K562 (cell line): ENCODE results near the gene TGFB2. TPM values are rescaled to one million over a fixed set of nuclear protein-coding genes. Genes with fewer than 3 reads are reported as not detected.

ENCODE experiments used
- ATAC-seq: fragments of 200-7000 bp; cut with Tn5 transposase; 3 replicates; pipeline ENCODE4 v1.9.1; 2020; ENCODE audit warnings: moderate library complexity
- BruUV-seq: library from RNA; stranded (reverse); fragments of 400-500 nt; replicated peaks from 2 replicates; lab custom pipeline; 2021; lab: Mats Ljungman, UMichigan
- CTCF ChIA-PET: fragments of 300-600 bp; formaldehyde crosslinking; extraction: SDS; loops from one replicate; lab custom pipeline; 2021; ENCODE audit warnings: low intra/inter-chr PET ratio; lab: Yijun Ruan, JAX
- POLR2A ChIA-PET: fragments of 300-600, 350-650 bp; sonication (Branson Sonifier 250); formaldehyde crosslinking; extraction: SDS; loops from one replicate; lab custom pipeline; 2021; ENCODE audit warnings: antibody characterized with exemption, inconsistent platforms; lab: Yijun Ruan, JAX
- DNase-seq, 4 experiments: peaks; one replicate each; pipeline versions ENCODE4 v3.0.0 to v3.0.0-alpha.2; 2011 to 2018; ENCODE audit warnings: low spot score in 3 of 4, mixed read lengths in 3 of 4; ENCODE audit errors: extremely low read depth in 1 of 4
- FAIRE-seq: peaks from 2 replicates; lab custom pipeline; 2011; peaks lifted over from hg19 to GRCh38; lab: Jason Lieb, UNC
- H2AFZ ChIP-seq: 2 replicates; pipeline ENCODE4 v1.6.0; 2011; ENCODE audit warnings: low read depth, low read length, control low read depth, inconsistent platforms
- H3K27ac ChIP-seq: fragments of 200-600 bp; 3 replicates; pipeline ENCODE4 v1.8.0; 2011; ENCODE audit warnings: low read depth, mild to moderate bottlenecking, control low read depth, inconsistent platforms, low read length, moderate library complexity, mixed read lengths; ENCODE audit errors: extremely low read depth
- H3K27me3 ChIP-seq, 2 experiments: fragments of 300-600 bp in 1 of 2; 2 replicates in 1 of 2; 3 replicates in 1 of 2; pipeline versions ENCODE4 v1.6.0 to v1.8.0; 2011; ENCODE audit warnings: inconsistent platforms in 2 of 2, low read length in 2 of 2, mild to moderate bottlenecking in 1 of 2, mixed read lengths in 1 of 2, moderate library complexity in 1 of 2; ENCODE audit not compliant: control insufficient read depth in 2 of 2, insufficient read depth in 2 of 2
- H3K36me3 ChIP-seq: fragments of 300-600 bp; 3 replicates; pipeline ENCODE4 v1.8.0; 2011; ENCODE audit warnings: mild to moderate bottlenecking, low read length, inconsistent platforms; ENCODE audit not compliant: control insufficient read depth, insufficient read depth
- H3K4me1 ChIP-seq, 2 experiments: fragments of 200-600 bp in 1 of 2; replicated peaks in 1 of 2; 2 replicates in 1 of 2; 3 replicates in 1 of 2; pipeline versions ENCODE4 v1.5.1 to v1.8.0; 2011; ENCODE audit warnings: inconsistent platforms in 2 of 2, low read length in 2 of 2, mild to moderate bottlenecking in 1 of 2, mixed read lengths in 1 of 2, moderate library complexity in 1 of 2; ENCODE audit not compliant: control insufficient read depth in 2 of 2, insufficient read depth in 2 of 2
- H3K4me2 ChIP-seq: 2 replicates; pipeline ENCODE4 v1.6.1; 2011; ENCODE audit warnings: low read length, control low read depth, inconsistent platforms, mixed read lengths; ENCODE audit not compliant: insufficient read depth
- H3K4me3 ChIP-seq: fragments of 200-600 bp; sonication (generic), shearing (Covaris generic); 2 replicates; pipeline ENCODE4 v1.5.1; 2016; ENCODE audit warnings: control low read depth, inconsistent platforms
- H3K79me2 ChIP-seq: fragments of 200-600 bp; 3 replicates; pipeline ENCODE4 v1.8.0; 2011; ENCODE audit warnings: low read length, inconsistent platforms; ENCODE audit not compliant: control insufficient read depth, insufficient read depth
- H3K9ac ChIP-seq, 2 experiments: 2 replicates each; pipeline versions ENCODE4 v1.6.0 to v1.6.1; 2011; ENCODE audit warnings: low read depth in 2 of 2, low read length in 2 of 2, control low read depth in 1 of 2, inconsistent platforms in 1 of 2, mild to moderate bottlenecking in 1 of 2, mixed read lengths in 1 of 2; ENCODE audit not compliant: insufficient read depth in 1 of 2
- H3K9me1 ChIP-seq: one replicate; pipeline ENCODE4 v1.6.0; 2011; ENCODE audit warnings: inconsistent platforms, mild to moderate bottlenecking, low read length, moderate library complexity; ENCODE audit not compliant: control insufficient read depth, insufficient read depth
- H3K9me3 ChIP-seq: replicated peaks from 2 replicates; pipeline ENCODE4 v1.5.1; 2011; ENCODE audit warnings: low read depth, low read length, inconsistent platforms; ENCODE audit not compliant: control insufficient read depth, insufficient read depth
- H4K20me1 ChIP-seq: replicated peaks from 2 replicates; pipeline ENCODE4 v1.6.1; 2011; ENCODE audit warnings: low read length, inconsistent platforms, mixed read lengths; ENCODE audit not compliant: control insufficient read depth, insufficient read depth
- CTCFL ChIP-seq: IDR thresholded peaks from 2 replicates; pipeline ENCODE4 v1.6.1; 2011; ENCODE audit warnings: borderline replicate concordance, low read depth, mild to moderate bottlenecking, moderate library complexity, low read length; ENCODE audit not compliant: insufficient read depth, poor library complexity, severe bottlenecking
- E2F6 ChIP-seq, 2 experiments: IDR thresholded peaks; 2 replicates each; pipeline ENCODE4 v1.6.1; 2011; ENCODE audit warnings: borderline replicate concordance in 1 of 2, control low read depth in 1 of 2, low read depth in 1 of 2, low read length in 1 of 2, mild to moderate bottlenecking in 1 of 2, mixed read lengths in 1 of 2, moderate library complexity in 1 of 2; ENCODE audit not compliant: insufficient read depth in 1 of 2, insufficient read length in 1 of 2, poor library complexity in 1 of 2, severe bottlenecking in 1 of 2; ENCODE audit errors: extremely low read depth in 1 of 2
- FOXJ3 ChIP-seq: sonication (generic); formaldehyde crosslinking; IDR thresholded peaks from 2 replicates; pipeline ENCODE4 v1.4.0; 2020; ENCODE audit warnings: mild to moderate bottlenecking, missing genetic modification reagents
- GABPB1 ChIP-seq: sonication (generic); formaldehyde crosslinking; IDR thresholded peaks from 2 replicates; pipeline ENCODE4 v1.8.0; 2022; ENCODE audit warnings: mild to moderate bottlenecking, missing genetic modification reagents
- HDAC1 ChIP-seq, 2 experiments: fragments of 450-650 bp; IDR thresholded peaks; 2 replicates each; pipeline ENCODE4 v1.6.1; 2016 to 2017; ENCODE audit warnings: inconsistent platforms in 1 of 2, mild to moderate bottlenecking in 1 of 2, moderate library complexity in 1 of 2
- MYNN ChIP-seq, 2 experiments: sonication (generic); formaldehyde crosslinking in 1 of 2; IDR thresholded peaks; 2 replicates each; pipeline versions ENCODE4 v1.5.0 to v1.6.1; 2016 to 2020; ENCODE audit warnings: antibody characterized with exemption in 1 of 2, missing genetic modification reagents in 1 of 2
- NUFIP1 ChIP-seq: fragments of 450-650 bp; IDR thresholded peaks from 2 replicates; pipeline ENCODE4 v1.6.1; 2018; ENCODE audit not compliant: partially characterized antibody
- SMAD2 ChIP-seq: fragments of 150-350 bp; IDR thresholded peaks from 2 replicates; pipeline ENCODE4 v1.6.1; 2014; ENCODE audit warnings: low read depth, mild to moderate bottlenecking, low read length
- YY1 ChIP-seq, 3 experiments: IDR thresholded peaks; 2 replicates each; pipeline ENCODE4 v1.6.1; 2011; ENCODE audit warnings: low read length in 2 of 3, mild to moderate bottlenecking in 2 of 3, moderate library complexity in 2 of 3, borderline replicate concordance in 1 of 3, control low read depth in 1 of 3, low read depth in 1 of 3; ENCODE audit not compliant: insufficient read depth in 3 of 3, insufficient replicate concordance in 2 of 3, control insufficient read depth in 1 of 3, insufficient read length in 1 of 3; ENCODE audit errors: extremely low read depth in 1 of 3
- ZNF146 ChIP-seq: IDR thresholded peaks from one replicate; pipeline ENCODE4 v1.6.1; 2018; ENCODE audit warnings: missing compliant biosample characterization; ENCODE audit not compliant: unreplicated experiment
- ZNF436 ChIP-seq: fragments of 250-450, 450-650 bp; sonication (Bioruptor Pico); formaldehyde crosslinking; IDR thresholded peaks from 2 replicates; pipeline ENCODE4 v1.7.0; 2020; ENCODE audit warnings: mild to moderate bottlenecking
- WGBS: fragments of 100-300 bp; shearing (Covaris generic); methylation state at CpG from one replicate; pipeline ENCODE4 v1.1.6; 2016; ENCODE audit warnings: low coverage, mixed read lengths; ENCODE audit not compliant: insufficient coverage; ENCODE audit errors: missing lambda C conversion rate; 5-methylcytosine and 5-hydroxymethylcytosine counted together
- in situ Hi-C: fragments of 300-500 bp; cut with MboI; formaldehyde crosslinking; loops from 4 replicates; pipeline ENCODE4 v1.15.0; 2018; ENCODE audit warnings: inconsistent platforms, mixed read lengths
- intact Hi-C: fragments of 100-400 bp; cut with micrococcal nuclease; formaldehyde crosslinking; loops from 2 replicates; pipeline ENCODE4 v1.14.2; 2022
- polyA plus RNA-seq, 8 experiments: library from polyadenylated mRNA; depleted of rRNA in 4 of 8; stranded (reverse) in 5 of 8; unstranded in 3 of 8; fragments of >200 nt; fragmentation: Nextera tagmentation in 2 of 8; fragmentation: Illumina TruSeq in 1 of 8; extraction: Ambion mirVana in 2 of 8; extraction: Trizol in 1 of 8; gene quantifications; 2 replicates each; pipeline versions ENCODE4 v1.2.1 to v1.2.3, GENCODE V29; 2011 to 2014; ENCODE audit warnings: inconsistent platforms in 1 of 8, missing spikeins in 1 of 8
- total RNA-seq, 7 experiments: library from RNA; depleted of rRNA in 6 of 7; stranded (reverse); fragments of >200 nt in 6 of 7; fragmentation: Illumina TruSeq in 2 of 7; extraction: Trizol in 2 of 7; gene quantifications; 2 replicates each; pipeline versions ENCODE4 v1.2.1 to v1.2.3, GENCODE V29; 2011 to 2021; ENCODE audit warnings: low replicate concordance in 1 of 7
- TF ChIP-seq, protein P1 (sequence below): fragments of 250-450 bp; sonication (Bioruptor Pico); IDR thresholded peaks from 2 replicates; pipeline ENCODE4 v1.5.0; 2020; ENCODE audit warnings: mild to moderate bottlenecking

TGFB2 gene
- total and polyA plus RNA-seq, 9 of the 15 experiments (the other 6 are each of a cell fraction or from before 2014, with no cell fraction given), result 0.03 to 0.41 (median 0.11) TPM; not detected in 3

- TF ChIP-seq SMAD2 (no peak), GABPB1 (CRISPR knock-in tag) (no peak)
These were observed 67.0 kb downstream of the TGFB2 start (continued) for GRCh38 chr1:218412171-218412570.

- ChIA-PET CTCF (no interaction called here), POLR2A (no interaction called here)
- DNase-seq (no peak), ATAC-seq (no peak), FAIRE-seq (no peak)
- no peaks in the 10 kb centered on the region for H3K4me1 ChIP-seq
- H3K4me3 ChIP-seq, result no peak overlapping the region
- no peak overlapping the region for H3K9ac ChIP-seq
- WGBS, result 2% methylated on average over 10 of the region's 10 CpGs
- no peak overlapping the region for H2AFZ ChIP-seq
- H3K27ac ChIP-seq, result no peak overlapping the region
- in situ Hi-C loops (no loop called here), intact Hi-C loops (no loop called here)
- no peaks in the 10 kb centered on the region for H3K9me1 ChIP-seq
- no peak overlapping the region for H3K4me2 ChIP-seq
- H3K27me3 ChIP-seq, result peaks cover 5 to 10% of the 10 kb centered on the region in 2 experiments; a peak in 2 of 5 replicates
- H4K20me1 ChIP-seq, result no peaks in the 10 kb centered on the region
- H3K36me3 ChIP-seq, result no peaks in the 10 kb centered on the region
- H3K9me3 ChIP-seq, result no peaks in the 10 kb centered on the region
- no TSS peak for BruUV-seq
- no peaks in the 10 kb centered on the region for H3K79me2 ChIP-seq
- TF ChIP-seq YY1 (IDR thresholded peaks at IDR 0.05; ENCODE audit: borderline replicate concordance in 1 of 3, control insufficient read depth in 1 of 3, extremely low read depth in 1 of 3, insufficient read depth in 3 of 3, insufficient read length in 1 of 3, insufficient replicate concordance in 2 of 3, low read depth in 1 of 3, low read length in 2 of 3), result no peak
- no peak for TF ChIP-seq MYNN (IDR thresholded peaks at IDR 0.05)
- TF ChIP-seq MYNN (CRISPR knock-in tag; IDR thresholded peaks at IDR 0.05), result no peak
- no peak for TF ChIP-seq ZNF436
- no peak for TF ChIP-seq ZNF146 (CRISPR knock-in tag)
- no peak for TF ChIP-seq HDAC1 (IDR thresholded peaks at IDR 0.05)
- TF ChIP-seq, protein P1, sequence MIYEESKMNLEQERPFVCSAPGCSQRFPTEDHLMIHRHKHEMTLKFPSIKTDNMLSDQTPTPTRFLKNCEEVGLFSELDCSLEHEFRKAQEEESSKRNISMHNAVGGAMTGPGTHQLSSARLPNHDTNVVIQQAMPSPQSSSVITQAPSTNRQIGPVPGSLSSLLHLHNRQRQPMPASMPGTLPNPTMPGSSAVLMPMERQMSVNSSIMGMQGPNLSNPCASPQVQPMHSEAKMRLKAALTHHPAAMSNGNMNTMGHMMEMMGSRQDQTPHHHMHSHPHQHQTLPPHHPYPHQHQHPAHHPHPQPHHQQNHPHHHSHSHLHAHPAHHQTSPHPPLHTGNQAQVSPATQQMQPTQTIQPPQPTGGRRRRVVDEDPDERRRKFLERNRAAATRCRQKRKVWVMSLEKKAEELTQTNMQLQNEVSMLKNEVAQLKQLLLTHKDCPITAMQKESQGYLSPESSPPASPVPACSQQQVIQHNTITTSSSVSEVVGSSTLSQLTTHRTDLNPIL, result no peak
- TF ChIP-seq NUFIP1, result no peak
- TF ChIP-seq FOXJ3 (CRISPR knock-in tag), result no peak
- no peak for TF ChIP-seq CTCFL
- no peak for TF ChIP-seq E2F6 (IDR thresholded peaks at IDR 0.05; ENCODE audit: borderline replicate concordance in 1 of 2, extremely low read depth in 1 of 2, insufficient read depth in 1 of 2, insufficient read length in 1 of 2, low read depth in 1 of 2, low read length in 1 of 2, poor library complexity in 1 of 2, severe bottlenecking in 1 of 2)
These were observed 68.0 kb downstream of the TGFB2 start for GRCh38 chr1:218413179-218413578.
